GM10266 (cell line): ENCODE results near the gene NBEA.

Source experiments
- DNase-seq: peaks from one replicate; pipeline ENCODE4 v3.0.0; 2012; ENCODE audit errors: extremely low spot score
- CTCF ChIP-seq: IDR thresholded peaks from 2 replicates; pipeline ENCODE4 v1.5.1; 2012; ENCODE audit warnings: mild to moderate bottlenecking, low read depth; ENCODE audit not compliant: control insufficient read depth, insufficient read depth; ENCODE audit errors: missing control alignments

NBEA gene

GRCh38 chr13:35711909-35712308 is 769.8 kb downstream of the NBEA start:
- no peak for DNase-seq
- TF ChIP-seq CTCF, result no peak

- DNase-seq, result no peak
- no peak for TF ChIP-seq CTCF
Observed at GRCh38 chr13:35712907-35713761, 771.1 kb downstream of the NBEA start.

- no peak for DNase-seq
- no peak for TF ChIP-seq CTCF
Observed at GRCh38 chr13:35714121-35714520, 772.1 kb downstream of the NBEA start.

- DNase-seq, result no peak
- no peak for TF ChIP-seq CTCF
Observed at GRCh38 chr13:35714588-35715377, 772.7 kb downstream of the NBEA start.

GRCh38 chr13:35716186-35716585 is 774.1 kb downstream of the NBEA start:
- no peak for DNase-seq
- TF ChIP-seq CTCF, result no peak

- no peak for TF ChIP-seq CTCF
- DNase-seq, result no peak
Observed at GRCh38 chr13:35716729-35717128, 774.7 kb downstream of the NBEA start.

- no peak for TF ChIP-seq CTCF
- no peak for DNase-seq
Observed at GRCh38 chr13:35718084-35718483, 776.0 kb downstream of the NBEA start.
